H1 (cell line): Measurements from ENCODE around the gene TCEA3. TPM values are rescaled to one million over a fixed set of nuclear protein-coding genes. Genes with fewer than 3 reads are reported as not detected.

Experiments used
- CTCF ChIA-PET: fragments of 300-600 bp; sonication (Branson Sonifier 250); formaldehyde crosslinking; loops from one replicate; lab custom pipeline; 2021; ENCODE audit not compliant: partially characterized antibody; lab: Charles Lee
- POLR2A ChIA-PET: fragments of 300-600 bp; sonication (Branson Sonifier 250); formaldehyde crosslinking; loops from one replicate; lab custom pipeline; 2021; ENCODE audit warnings: inconsistent platforms; ENCODE audit not compliant: partially characterized antibody; lab: Charles Lee
- DNase-seq, 2 experiments: peaks; one replicate each; pipeline versions ENCODE4 v3.0.0 to v3.0.0-alpha.2; 2010 to 2022; ENCODE audit warnings: low spot score in 2 of 2, low read depth in 1 of 2, mixed read lengths in 1 of 2
- FAIRE-seq: peaks from 2 replicates; lab custom pipeline; 2011; peaks lifted over from hg19 to GRCh38; lab: Jason Lieb, UNC
- H2AFZ ChIP-seq: 2 replicates; pipeline ENCODE4 v1.8.1; 2012; ENCODE audit warnings: low read length, inconsistent platforms
- H2AK5ac ChIP-seq: 2 replicates; pipeline ENCODE4 v1.6.1; 2013; ENCODE audit warnings: low read depth, low read length
- H2BK120ac ChIP-seq: replicated peaks from 2 replicates; pipeline ENCODE3; 2013; ENCODE audit warnings: low read depth, low read length, inconsistent platforms
- H2BK12ac ChIP-seq: 2 replicates; pipeline ENCODE4 v1.6.1; 2013; ENCODE audit warnings: low read depth, low read length
- H2BK15ac ChIP-seq: 2 replicates; pipeline ENCODE4 v1.6.1; 2013; ENCODE audit warnings: low read length
- H2BK20ac ChIP-seq: 2 replicates; pipeline ENCODE4 v1.6.1; 2013; ENCODE audit warnings: low read length
- H2BK5ac ChIP-seq: 2 replicates; pipeline ENCODE4 v1.6.1; 2013; ENCODE audit warnings: low read depth, low read length
- H3K14ac ChIP-seq: 2 replicates; pipeline ENCODE4 v1.6.1; 2013; ENCODE audit warnings: inconsistent platforms; ENCODE audit not compliant: insufficient read length
- H3K18ac ChIP-seq: 2 replicates; pipeline ENCODE4 v1.6.1; 2013; ENCODE audit warnings: low read length; ENCODE audit errors: extremely low read depth
- H3K23ac ChIP-seq: 2 replicates; pipeline ENCODE4 v1.6.1; 2013; ENCODE audit warnings: inconsistent platforms; ENCODE audit not compliant: insufficient read length
- H3K23me2 ChIP-seq: 2 replicates; pipeline ENCODE4 v1.6.1; 2013; ENCODE audit warnings: low read depth, low read length
- H3K27ac ChIP-seq: 2 replicates; pipeline ENCODE4 v1.6.1; 2011; ENCODE audit warnings: low read depth, low read length, inconsistent platforms
- H3K27me3 ChIP-seq, 4 experiments: replicated peaks in 1 of 4; 1 replicate in 1 of 4; 2 replicates in 3 of 4; pipeline versions ENCODE4 v1.6.1 to v1.8.1; 2011 to 2013; ENCODE audit warnings: low read length in 3 of 4, mild to moderate bottlenecking in 3 of 4, inconsistent platforms in 2 of 4, mixed read lengths in 2 of 4, moderate library complexity in 1 of 4; ENCODE audit not compliant: control insufficient read depth in 3 of 4, insufficient read depth in 3 of 4; ENCODE audit errors: extremely low read depth in 1 of 4
- H3K36me3 ChIP-seq, 4 experiments: 2 replicates each; pipeline versions ENCODE4 v1.6.1 to v1.8.1; 2011 to 2013; ENCODE audit warnings: mild to moderate bottlenecking in 4 of 4, low read length in 3 of 4, moderate library complexity in 2 of 4, control low read depth in 1 of 4, inconsistent platforms in 1 of 4; ENCODE audit not compliant: insufficient read depth in 4 of 4, control insufficient read depth in 2 of 4
- H3K4ac ChIP-seq: replicated peaks from 2 replicates; pipeline ENCODE3; 2013; ENCODE audit warnings: low read length, low read depth, mixed read lengths, inconsistent platforms; ENCODE audit not compliant: insufficient read length
- H3K4me1 ChIP-seq, 4 experiments: replicated peaks in 1 of 4; 1 replicate in 1 of 4; 2 replicates in 3 of 4; pipeline versions ENCODE4 v1.6.1 to v1.8.1; 2011 to 2013; ENCODE audit warnings: low read length in 3 of 4, inconsistent platforms in 2 of 4, mixed read lengths in 1 of 4; ENCODE audit not compliant: insufficient read depth in 4 of 4, control insufficient read depth in 3 of 4
- H3K4me2 ChIP-seq, 2 experiments: 2 replicates each; pipeline versions ENCODE4 v1.6.1 to v1.8.1; 2011 to 2013; ENCODE audit warnings: low read depth in 2 of 2, low read length in 2 of 2, control low read depth in 1 of 2, inconsistent platforms in 1 of 2, mild to moderate bottlenecking in 1 of 2; ENCODE audit not compliant: insufficient read depth in 1 of 2
- H3K4me3 ChIP-seq, 4 experiments: fragments of 200-600, 300-600 bp in 1 of 4; sonication (generic), shearing (Covaris generic), sonication (Bioruptor Twin) in 1 of 4; 2 replicates each; pipeline versions ENCODE4 v1.5.1 to v1.8.1; 2011 to 2016; ENCODE audit warnings: low read length in 4 of 4, low read depth in 3 of 4, control low read depth in 2 of 4, inconsistent platforms in 2 of 4, mild to moderate bottlenecking in 2 of 4, mixed read lengths in 1 of 4, moderate library complexity in 1 of 4; ENCODE audit not compliant: insufficient read depth in 2 of 4; ENCODE audit errors: extremely low read depth in 1 of 4
- H3K56ac ChIP-seq: replicated peaks from 2 replicates; pipeline ENCODE3; 2013; ENCODE audit warnings: low read depth, mild to moderate bottlenecking, mixed read lengths, low read length, inconsistent platforms; ENCODE audit not compliant: insufficient read length
- H3K79me1 ChIP-seq: 2 replicates; pipeline ENCODE4 v1.6.1; 2013; ENCODE audit warnings: low read depth, low read length, control low read depth
- H3K79me2 ChIP-seq, 2 experiments: 2 replicates each; pipeline versions ENCODE4 v1.6.1 to v1.8.1; 2012 to 2013; ENCODE audit warnings: low read length in 2 of 2, mild to moderate bottlenecking in 2 of 2, inconsistent platforms in 1 of 2; ENCODE audit not compliant: insufficient read depth in 2 of 2, control insufficient read depth in 1 of 2
- H3K9ac ChIP-seq, 4 experiments: replicated peaks in 1 of 4; 1 replicate in 1 of 4; 2 replicates in 3 of 4; pipeline versions ENCODE4 v1.6.1 to v1.8.1; 2011 to 2013; ENCODE audit warnings: low read depth in 3 of 4, low read length in 3 of 4, control low read depth in 2 of 4, mild to moderate bottlenecking in 2 of 4, moderate library complexity in 2 of 4, inconsistent platforms in 1 of 4; ENCODE audit errors: extremely low read depth in 1 of 4
- H3K9me3 ChIP-seq, 2 experiments: 2 replicates each; pipeline versions ENCODE4 v1.6.1 to v1.8.1; 2012 to 2013; ENCODE audit warnings: mild to moderate bottlenecking in 2 of 2, moderate library complexity in 2 of 2, control low read depth in 1 of 2, inconsistent platforms in 1 of 2, low read depth in 1 of 2, low read length in 1 of 2, mixed read lengths in 1 of 2; ENCODE audit not compliant: insufficient read depth in 2 of 2
- H4K20me1 ChIP-seq, 2 experiments: replicated peaks in 1 of 2; 2 replicates each; pipeline versions ENCODE3 to v1.8.1; 2011 to 2013; ENCODE audit warnings: inconsistent platforms in 2 of 2, low read length in 2 of 2, mild to moderate bottlenecking in 1 of 2; ENCODE audit not compliant: insufficient read depth in 2 of 2, control insufficient read depth in 1 of 2
- H4K5ac ChIP-seq: 2 replicates; pipeline ENCODE4 v1.6.1; 2013; ENCODE audit warnings: low read length, low read depth, mixed read lengths, inconsistent platforms; ENCODE audit not compliant: insufficient read length
- H4K8ac ChIP-seq: 2 replicates; pipeline ENCODE4 v1.8.0; 2013; ENCODE audit warnings: mild to moderate bottlenecking, moderate library complexity, low read length, inconsistent platforms; ENCODE audit not compliant: insufficient read depth; ENCODE audit errors: extremely low read depth
- H4K91ac ChIP-seq: replicated peaks from 2 replicates; pipeline ENCODE3; 2013; ENCODE audit warnings: low read length, mixed read lengths, inconsistent platforms; ENCODE audit not compliant: insufficient read length
- ATF2 ChIP-seq: IDR thresholded peaks from 2 replicates; pipeline ENCODE4 v1.6.1; 2012; ENCODE audit warnings: low read length, inconsistent platforms
- ATF3 ChIP-seq: IDR thresholded peaks from 2 replicates; pipeline ENCODE4 v1.6.1; 2011; ENCODE audit warnings: low read depth, mild to moderate bottlenecking, low read length; ENCODE audit not compliant: insufficient read depth
- BACH1 ChIP-seq: IDR thresholded peaks from 2 replicates; pipeline ENCODE4 v1.6.1; 2012; ENCODE audit warnings: low read length, improper control_type of control experiment
- CHD1 ChIP-seq: IDR thresholded peaks from 2 replicates; pipeline ENCODE4 v1.6.1; 2012; ENCODE audit warnings: low read depth, low read length, improper control_type of control experiment
- CHD2 ChIP-seq: IDR thresholded peaks from 2 replicates; pipeline ENCODE4 v1.6.1; 2012; ENCODE audit warnings: low read length, improper control_type of control experiment
- CREB1 ChIP-seq: IDR thresholded peaks from 2 replicates; pipeline ENCODE4 v1.6.1; 2012; ENCODE audit warnings: inconsistent platforms
- KDM5A ChIP-seq: fragments of 200-600 bp; IDR thresholded peaks from 2 replicates; pipeline ENCODE4 v1.7.1; 2012; ENCODE audit warnings: mild to moderate bottlenecking, low read length, inconsistent platforms, mixed read lengths
- NANOG ChIP-seq: IDR thresholded peaks from 2 replicates; pipeline ENCODE4 v1.6.1; 2011; ENCODE audit warnings: low read length, low read depth, mild to moderate bottlenecking, inconsistent platforms; ENCODE audit not compliant: insufficient read depth, poor library complexity, severe bottlenecking
- POU5F1 ChIP-seq: IDR thresholded peaks from 2 replicates; pipeline ENCODE4 v1.6.1; 2011; ENCODE audit warnings: low read depth, mild to moderate bottlenecking, low read length, moderate library complexity
- SP1 ChIP-seq: IDR thresholded peaks from 2 replicates; pipeline ENCODE4 v1.6.1; 2011; ENCODE audit warnings: low read depth, low read length
- SP4 ChIP-seq: IDR thresholded peaks from 2 replicates; pipeline ENCODE4 v1.6.1; 2012; ENCODE audit warnings: low read length, inconsistent platforms
- SUZ12 ChIP-seq: fragments of 200-600 bp; sonication (generic); IDR thresholded peaks from 2 replicates; pipeline ENCODE4 v1.6.1; 2012; ENCODE audit warnings: mild to moderate bottlenecking, inconsistent platforms, low read length, moderate library complexity, mixed read lengths
- TCF12 ChIP-seq: IDR thresholded peaks from 2 replicates; pipeline ENCODE4 v1.6.1; 2011; ENCODE audit warnings: low read depth, mild to moderate bottlenecking, low read length
- WGBS, 2 experiments: shearing (Covaris generic) in 1 of 2; methylation state at CpG; one replicate each; pipeline versions ENCODE4 v1.1.6 to v1.1.7; 2013 to 2015; ENCODE audit warnings: low lambda C conversion rate in 2 of 2, mixed read lengths in 2 of 2, inconsistent platforms in 1 of 2, low coverage in 1 of 2, missing lambda C conversion rate in 1 of 2; ENCODE audit not compliant: insufficient replicate concordance in 2 of 2, insufficient coverage in 1 of 2, insufficient read length in 1 of 2; ENCODE audit errors: extremely low coverage in 1 of 2, missing lambda C conversion rate in 1 of 2; 5-methylcytosine and 5-hydroxymethylcytosine counted together
- polyA plus RNA-seq, 7 experiments: library from polyadenylated mRNA; depleted of rRNA in 3 of 7; stranded (reverse) in 5 of 7; unstranded in 2 of 7; fragments of >200 nt in 5 of 7; fragments of 200-250 nt in 2 of 7; gene quantifications; 1 replicate in 5 of 7; 2 replicates in 1 of 7; 4 replicates in 1 of 7; pipeline versions ENCODE4 v1.2.1 to v1.2.3, GENCODE V29; 2011 to 2013; ENCODE audit warnings: missing spikeins in 2 of 7, mixed read lengths in 2 of 7
- total RNA-seq: library from RNA; stranded (reverse); fragmentation: NEBNext Ultra II Directional; extraction: Animal tissue kit (Norgen Biotek cat#: 25700); gene quantifications from 2 replicates; pipeline ENCODE4 v1.2.1, GENCODE V29; 2021

TCEA3 gene
- total and polyA plus RNA-seq, 2 of the 8 experiments (the other 6 are each of a cell fraction or from before 2014, with no cell fraction given), result 0.08 TPM; not detected in 1

GRCh38 chr1:23437355-23437664 is 12.8 kb upstream of the TCEA3 start:
- Histone ChIP-seq H3K9me3 (no peaks in the 10 kb centered on the region), H2BK12ac (no peak overlapping the region), H2BK5ac (no peak overlapping the region), H3K27ac (no peak overlapping the region), H4K20me1 (peaks cover 0 to 7% of the 10 kb centered on the region in 2 experiments), H3K79me1 (no peaks in the 10 kb centered on the region), H3K4me1 (peaks cover 0 to 8% (median 4%) of the 10 kb centered on the region in 4 experiments; a peak in 5 of 7 replicates), H4K91ac (no peak overlapping the region), H3K14ac (no peak overlapping the region), H2BK120ac (no peak overlapping the region), H3K27me3 (no peaks in the 10 kb centered on the region), H4K5ac (no peak overlapping the region), H3K56ac (no peak overlapping the region), H3K4me2 (peak overlapping the region; percentile 33 to 56; a peak in 3 of 4 replicates), H3K23ac (no peak overlapping the region), H4K8ac (no peak overlapping the region; the same call in 1 of the 2 replicates), H3K79me2 (no peaks in the 10 kb centered on the region), H3K9ac (no peak overlapping the region), H2BK15ac (no peak overlapping the region), H3K18ac (no peak overlapping the region), H3K23me2 (no peaks in the 10 kb centered on the region), H2BK20ac (no peak overlapping the region), H3K4ac (no peak overlapping the region), H2AK5ac (no peak overlapping the region), H3K36me3 (peaks cover 4 to 30% (median 15%) of the 10 kb centered on the region in 4 experiments; a peak in 5 of 8 replicates), H3K4me3 (peak overlapping the region in 1 of 4 experiments; percentile 49; a peak in 2 of 8 replicates), H2AFZ (no peak overlapping the region)
- POLR2A ChIA-PET, result interaction anchor here (0.6 to 3.0 kb wide), 6 partner anchors 12 to 459 kb away, joined by 3 to 14 read pairs (median 6); partner anchors contain the start of genes HNRNPR, RPL11 and TCEA3
- FAIRE-seq (no peak), DNase-seq (peak in 1 of 2 experiments; percentile 49)
- CTCF ChIA-PET, result interaction anchor here (0.8 to 1.6 kb wide), 6 partner anchors 14 to 254 kb away, joined by 3 to 7 read pairs (median 4); no protein-coding TSS in a partner anchor
- 82% methylated on average over 13 of the region's 13 CpGs; no CpG with 5 or more reads in 1 of the 2 experiments for WGBS, 2 experiments
- TF ChIP-seq TCF12 (no peak), BACH1 (no peak), SP1 (no peak), ATF3 (no peak), ATF2 (no peak), NANOG (no peak), CREB1 (no peak), SUZ12 (no peak), CHD2 (no peak), SP4 (no peak), POU5F1 (no peak), CHD1 (no peak), KDM5A (no peak)
